K562 (cell line): ENCODE data around the gene ANO8. TPM values are rescaled to one million over a fixed set of nuclear protein-coding genes. Genes with fewer than 3 reads are reported as not detected.

Experiments used
- CBX5 ChIP-seq: IDR thresholded peaks from 2 replicates; pipeline ENCODE4 v1.6.1; 2014; ENCODE audit warnings: low read depth, borderline replicate concordance
- CREBBP ChIP-seq: IDR thresholded peaks from one replicate; pipeline ENCODE4 v1.6.1; 2012; ENCODE audit warnings: low read depth, mild to moderate bottlenecking, control low read depth, inconsistent platforms, low read length
- E2F8 ChIP-seq: fragments of 450-650 bp; IDR thresholded peaks from 2 replicates; pipeline ENCODE4 v1.7.1; 2018; ENCODE audit warnings: mild to moderate bottlenecking, low read depth; ENCODE audit not compliant: partially characterized antibody
- HBP1 ChIP-seq: fragments of 450-650 bp; formaldehyde crosslinking; IDR thresholded peaks from 2 replicates; pipeline ENCODE4 v1.4.0; 2022; ENCODE audit warnings: missing genetic modification characterization
- NBN ChIP-seq: fragments of 450-650 bp; IDR thresholded peaks from 2 replicates; pipeline ENCODE4 v1.6.1; 2016; ENCODE audit warnings: low read depth, mild to moderate bottlenecking
- NELFE ChIP-seq: IDR thresholded peaks from 2 replicates; pipeline ENCODE4 v1.6.1; 2011; ENCODE audit warnings: mild to moderate bottlenecking; ENCODE audit not compliant: insufficient read depth, insufficient read length
- RFX7 ChIP-seq: fragments of 250-450 bp; sonication (Bioruptor Pico); IDR thresholded peaks from 2 replicates; pipeline ENCODE4 v1.5.1; 2021; ENCODE audit warnings: mild to moderate bottlenecking
- SMARCC2 ChIP-seq: fragments of 450-650 bp; IDR thresholded peaks from 2 replicates; pipeline ENCODE4 v1.6.1; 2017; ENCODE audit warnings: antibody characterized with exemption, moderate library complexity, mild to moderate bottlenecking, low read depth
- YY1 ChIP-seq, 3 experiments: IDR thresholded peaks; 2 replicates each; pipeline ENCODE4 v1.6.1; 2011; ENCODE audit warnings: low read length in 2 of 3, mild to moderate bottlenecking in 2 of 3, moderate library complexity in 2 of 3, borderline replicate concordance in 1 of 3, control low read depth in 1 of 3, low read depth in 1 of 3; ENCODE audit not compliant: insufficient read depth in 3 of 3, insufficient replicate concordance in 2 of 3, control insufficient read depth in 1 of 3, insufficient read length in 1 of 3; ENCODE audit errors: extremely low read depth in 1 of 3
- ZBTB12 ChIP-seq: fragments of 250-450 bp; sonication (Bioruptor Pico); IDR thresholded peaks from 2 replicates; pipeline ENCODE4 v1.4.0; 2020
- ZNF316 ChIP-seq: fragments of 450-650 bp; IDR thresholded peaks from 2 replicates; pipeline ENCODE4 v1.6.1; 2016
- ZNF766 ChIP-seq: fragments of 200-800 bp; sonication (Bioruptor generic); conservative IDR thresholded peaks from 2 replicates; pipeline ENCODE4 v1.6.1; 2016; ENCODE audit warnings: missing genetic modification characterization, missing compliant biosample characterization
- polyA plus RNA-seq, 8 experiments: library from polyadenylated mRNA; depleted of rRNA in 4 of 8; stranded (reverse) in 5 of 8; unstranded in 3 of 8; fragments of >200 nt; fragmentation: Nextera tagmentation in 2 of 8; fragmentation: Illumina TruSeq in 1 of 8; extraction: Ambion mirVana in 2 of 8; extraction: Trizol in 1 of 8; gene quantifications; 2 replicates each; pipeline versions ENCODE4 v1.2.1 to v1.2.3, GENCODE V29; 2011 to 2014; ENCODE audit warnings: inconsistent platforms in 1 of 8, missing spikeins in 1 of 8
- total RNA-seq, 7 experiments: library from RNA; depleted of rRNA in 6 of 7; stranded (reverse); fragments of >200 nt in 6 of 7; fragmentation: Illumina TruSeq in 2 of 7; extraction: Trizol in 2 of 7; gene quantifications; 2 replicates each; pipeline versions ENCODE4 v1.2.1 to v1.2.3, GENCODE V29; 2011 to 2021; ENCODE audit warnings: low replicate concordance in 1 of 7
- TF ChIP-seq, protein P1 (sequence below): sonication (generic); formaldehyde crosslinking; IDR thresholded peaks from 2 replicates; pipeline ENCODE4 v1.8.0; 2023; ENCODE audit warnings: mild to moderate bottlenecking, missing genetic modification reagents

Gene ANO8
- total and polyA plus RNA-seq, 9 of the 15 experiments (the other 6 are each of a cell fraction or from before 2014, with no cell fraction given), result 0.07 to 7.6 (median 2.3) TPM; not detected in 1

DNA sequence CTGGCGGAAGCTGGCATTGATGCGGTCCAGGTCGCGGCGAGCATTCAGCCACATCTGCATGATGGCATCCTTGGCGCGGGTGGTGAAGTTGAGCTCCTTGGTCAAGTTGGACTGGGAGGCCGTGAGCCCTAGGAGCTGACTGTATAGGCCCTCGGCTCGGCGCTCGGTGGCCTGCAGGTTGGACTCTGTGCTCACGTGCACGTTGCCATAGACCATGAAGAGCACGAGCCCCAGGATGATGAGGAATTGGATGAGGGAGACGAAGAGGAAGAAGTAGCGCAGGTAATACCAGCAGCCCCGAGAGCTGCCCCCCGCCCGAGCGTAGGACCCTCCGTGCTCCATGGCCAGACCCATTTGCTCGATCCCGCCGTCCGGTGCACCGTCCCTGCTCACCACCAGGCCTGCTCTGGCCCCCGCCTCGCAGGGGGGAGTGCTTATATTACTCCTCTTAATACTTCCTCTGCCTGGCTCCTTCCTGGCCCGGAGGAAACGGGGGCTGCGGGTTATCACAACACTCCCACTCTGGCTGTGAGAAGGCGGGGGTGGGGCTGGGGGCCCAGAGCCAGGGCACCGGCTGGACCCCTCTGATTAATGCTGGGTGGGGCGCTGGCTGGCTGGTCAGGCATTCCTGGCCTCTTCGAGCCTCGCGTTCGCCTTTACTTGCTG, 42.4 kb upstream of the ANO8 start, which contains the start of gene PLVAP (continued):
- no peak for TF ChIP-seq HBP1 (CRISPR knock-in tag)
- TF ChIP-seq RFX7, result no peak
- no peak for TF ChIP-seq ZNF316
- no peak for TF ChIP-seq CBX5
- TF ChIP-seq SMARCC2, result no peak
- TF ChIP-seq YY1 (IDR thresholded peaks at IDR 0.05; ENCODE audit: borderline replicate concordance in 1 of 3, control insufficient read depth in 1 of 3, extremely low read depth in 1 of 3, insufficient read depth in 3 of 3, insufficient read length in 1 of 3, insufficient replicate concordance in 2 of 3, low read depth in 1 of 3, low read length in 2 of 3), result no peak
- TF ChIP-seq, protein P1, sequence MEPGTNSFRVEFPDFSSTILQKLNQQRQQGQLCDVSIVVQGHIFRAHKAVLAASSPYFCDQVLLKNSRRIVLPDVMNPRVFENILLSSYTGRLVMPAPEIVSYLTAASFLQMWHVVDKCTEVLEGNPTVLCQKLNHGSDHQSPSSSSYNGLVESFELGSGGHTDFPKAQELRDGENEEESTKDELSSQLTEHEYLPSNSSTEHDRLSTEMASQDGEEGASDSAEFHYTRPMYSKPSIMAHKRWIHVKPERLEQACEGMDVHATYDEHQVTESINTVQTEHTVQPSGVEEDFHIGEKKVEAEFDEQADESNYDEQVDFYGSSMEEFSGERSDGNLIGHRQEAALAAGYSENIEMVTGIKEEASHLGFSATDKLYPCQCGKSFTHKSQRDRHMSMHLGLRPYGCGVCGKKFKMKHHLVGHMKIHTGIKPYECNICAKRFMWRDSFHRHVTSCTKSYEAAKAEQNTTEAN (CRISPR knock-in tag), result no peak
- no peak for TF ChIP-seq ZBTB12 (CRISPR knock-in tag)
- TF ChIP-seq CREBBP, result no peak
- TF ChIP-seq NELFE, result no peak
- no peak for TF ChIP-seq ZNF766 (CRISPR knock-in tag)
- no peak for TF ChIP-seq E2F8
- TF ChIP-seq NBN, result no peak
